HG03565 (cell line): Measurements from ENCODE around the gene PGAP1.

ENCODE experiments used
- ATAC-seq: cut with Tn5 transposase; IDR thresholded peaks from one replicate; pipeline ENCODE4 v1.9.1; 2021; ENCODE audit warnings: mild to moderate bottlenecking, moderate library complexity; ENCODE audit not compliant: unreplicated experiment

PGAP1 gene

GRCh38 chr2:196804381-196804780, 122.1 kb downstream of the PGAP1 start:
- ATAC-seq = no peak

DNA sequence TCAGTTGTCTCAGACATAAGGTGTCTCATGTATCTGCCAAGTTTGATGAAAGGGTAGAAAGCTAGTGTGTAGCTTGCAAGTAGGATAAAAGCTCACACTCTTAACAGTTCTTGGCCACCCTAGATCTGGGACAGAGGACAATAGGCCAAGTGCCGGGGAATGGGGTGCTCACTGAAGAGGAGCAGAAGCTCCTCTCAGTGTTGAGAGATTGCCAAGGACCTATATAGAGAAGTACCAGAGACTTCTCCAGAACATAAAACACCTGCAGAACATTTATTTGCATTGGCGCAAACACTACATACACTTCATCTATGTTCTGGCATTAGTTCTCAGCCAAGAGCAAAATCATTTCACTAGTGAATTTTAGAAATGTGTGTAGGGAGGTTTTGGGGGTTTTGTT, 124.1 kb downstream of the PGAP1 start:
- ATAC-seq = no peak

- ATAC-seq = no peak
Observed at GRCh38 chr2:196801674-196802261, 124.7 kb downstream of the PGAP1 start.

- no peak for ATAC-seq
Observed at GRCh38 chr2:196798980-196799379, 127.5 kb downstream of the PGAP1 start.

- no peak for ATAC-seq
Observed at GRCh38 chr2:196792865-196793264, 133.6 kb downstream of the PGAP1 start.

DNA sequence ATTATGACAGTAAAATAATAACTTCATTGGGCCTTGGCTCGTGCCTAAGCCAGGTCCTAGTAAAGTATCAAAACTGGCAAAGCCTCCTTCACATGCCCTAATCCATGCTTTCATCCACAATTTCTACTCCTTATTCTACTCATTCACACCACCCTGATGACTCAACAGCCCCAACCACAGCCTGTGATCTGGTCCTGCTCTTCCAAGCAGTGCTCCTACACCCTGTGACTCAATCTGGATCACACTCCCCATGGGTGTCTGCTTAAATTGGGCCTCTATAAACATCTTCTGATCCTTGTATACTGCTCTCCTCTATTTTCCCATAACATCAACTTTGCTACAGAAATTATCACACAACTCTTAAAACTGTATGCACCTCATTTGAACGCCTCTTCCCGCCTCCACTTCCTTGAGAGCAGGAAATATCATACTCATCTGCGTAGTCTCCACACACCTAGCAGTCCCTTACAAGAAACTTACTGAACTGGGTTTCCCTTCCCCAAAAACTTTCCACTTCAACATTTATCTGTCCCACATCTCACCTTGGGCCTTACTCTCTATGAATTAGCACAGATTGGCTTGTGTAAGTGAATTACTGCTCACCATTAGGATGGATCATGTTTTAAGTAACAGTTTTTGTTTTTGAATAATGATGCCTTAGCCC, 142.9 kb downstream of the PGAP1 start:
- no peak for ATAC-seq
